Breast epithelium (tissue), 4 donors: ENCODE measurements around the gene LCE3C. TPM values are rescaled to one million over a fixed set of nuclear protein-coding genes. Genes with fewer than 3 reads are reported as not detected.

Source experiments
- DNase-seq, 2 donors: peaks; one replicate each; pipeline ENCODE4 v3.0.0-alpha.2; 2019; ENCODE audit warnings: low spot score in 2 of 2
- H3K27ac ChIP-seq, 2 donors: fragments of 200-600 bp; sonication (generic) in 1 of 2; one replicate each; pipeline ENCODE4 v1.5.1; 2016 to 2019; ENCODE audit warnings: mild to moderate bottlenecking in 1 of 2
- H3K27me3 ChIP-seq, 2 donors: fragments of 200-600 bp; sonication (generic) in 1 of 2; one replicate each; pipeline versions ENCODE4 v1.5.1 to v1.6.0; 2017 to 2019; ENCODE audit warnings: control low read depth in 1 of 2, mild to moderate bottlenecking in 1 of 2
- H3K36me3 ChIP-seq: fragments of 200-600 bp; one replicate; pipeline ENCODE4 v1.5.1; 2019
- H3K4me1 ChIP-seq, 2 donors: fragments of 200-600 bp; sonication (generic); one replicate each; pipeline ENCODE4 v1.5.1; 2016 to 2019; ENCODE audit warnings: control low read depth in 1 of 2
- H3K4me3 ChIP-seq, 3 donors: fragments of 200-600 bp; sonication (generic); 1 replicate in 2 of 3; 2 replicates in 1 of 3; pipeline ENCODE4 v1.5.1; 2016 to 2019; ENCODE audit warnings: mild to moderate bottlenecking in 3 of 3, moderate library complexity in 2 of 3
- H3K9me3 ChIP-seq, 2 donors: fragments of 200-600 bp; sonication (generic) in 1 of 2; one replicate each; pipeline ENCODE4 v1.5.1; 2016 to 2019; ENCODE audit warnings: control low read depth in 1 of 2
- POLR2A ChIP-seq: fragments of 450-650 bp; IDR thresholded peaks from one replicate; pipeline ENCODE4 v1.6.1; 2016; ENCODE audit warnings: antibody characterized with exemption, mild to moderate bottlenecking, moderate library complexity
- POLR2AphosphoS5 ChIP-seq, 3 donors: sonication (generic); formaldehyde crosslinking; IDR thresholded peaks; one replicate each; pipeline ENCODE4 v1.6.1; 2017; ENCODE audit warnings: antibody characterized with exemption in 3 of 3
- intact Hi-C: fragments of 100-400 bp; cut with DNase I; formaldehyde crosslinking; loops from one replicate; pipeline ENCODE4 v1.15.1; 2023; ENCODE audit warnings: low total_unique reads
- total RNA-seq, 3 donors: library from RNA; depleted of rRNA; stranded (reverse); fragments of >200 nt; gene quantifications; one replicate each; pipeline ENCODE4 v1.1.0, GENCODE V29; 2016
- TF ChIP-seq, protein P1 (sequence below), 3 donors: fragments of 450-650 bp; IDR thresholded peaks; one replicate each; pipeline ENCODE4 v1.5.1; 2016 to 2017; ENCODE audit warnings: antibody characterized with exemption in 3 of 3, mild to moderate bottlenecking in 3 of 3, moderate library complexity in 3 of 3

LCE3C gene
- total RNA-seq, 3 donors from 2014 or later, result not detected

DNA sequence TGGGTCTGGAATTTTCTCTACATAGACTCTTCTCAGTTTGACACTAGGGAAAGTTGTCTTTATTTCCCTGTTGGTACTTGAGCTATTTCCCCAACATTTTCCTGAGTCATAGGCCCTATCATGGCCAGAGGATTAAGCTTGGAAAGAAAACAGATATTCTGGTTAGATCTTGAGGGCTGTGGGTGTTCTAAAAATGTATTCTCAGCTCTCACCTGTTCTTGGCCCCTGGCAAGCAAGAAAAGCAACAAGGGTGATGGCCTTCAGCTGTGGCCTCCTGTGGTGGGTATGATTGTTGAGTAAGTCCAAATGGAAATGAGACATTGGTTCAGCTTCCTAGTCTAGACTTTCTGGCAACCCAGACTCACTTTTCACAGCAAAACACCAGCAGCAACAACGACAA is 40.3 kb downstream of the LCE3C start:
- H3K27ac ChIP-seq, result no peak overlapping the region
- no peak overlapping the region for H3K4me3 ChIP-seq
- no peaks in the 10 kb centered on the region for H3K27me3 ChIP-seq
- H3K36me3 ChIP-seq, result no peaks in the 10 kb centered on the region
- intact Hi-C loops, result no loop called here
- TF ChIP-seq POLR2AphosphoS5 (IDR thresholded peaks at IDR 0.05) (no peak), POLR2A (no peak)
- TF ChIP-seq, protein P1, sequence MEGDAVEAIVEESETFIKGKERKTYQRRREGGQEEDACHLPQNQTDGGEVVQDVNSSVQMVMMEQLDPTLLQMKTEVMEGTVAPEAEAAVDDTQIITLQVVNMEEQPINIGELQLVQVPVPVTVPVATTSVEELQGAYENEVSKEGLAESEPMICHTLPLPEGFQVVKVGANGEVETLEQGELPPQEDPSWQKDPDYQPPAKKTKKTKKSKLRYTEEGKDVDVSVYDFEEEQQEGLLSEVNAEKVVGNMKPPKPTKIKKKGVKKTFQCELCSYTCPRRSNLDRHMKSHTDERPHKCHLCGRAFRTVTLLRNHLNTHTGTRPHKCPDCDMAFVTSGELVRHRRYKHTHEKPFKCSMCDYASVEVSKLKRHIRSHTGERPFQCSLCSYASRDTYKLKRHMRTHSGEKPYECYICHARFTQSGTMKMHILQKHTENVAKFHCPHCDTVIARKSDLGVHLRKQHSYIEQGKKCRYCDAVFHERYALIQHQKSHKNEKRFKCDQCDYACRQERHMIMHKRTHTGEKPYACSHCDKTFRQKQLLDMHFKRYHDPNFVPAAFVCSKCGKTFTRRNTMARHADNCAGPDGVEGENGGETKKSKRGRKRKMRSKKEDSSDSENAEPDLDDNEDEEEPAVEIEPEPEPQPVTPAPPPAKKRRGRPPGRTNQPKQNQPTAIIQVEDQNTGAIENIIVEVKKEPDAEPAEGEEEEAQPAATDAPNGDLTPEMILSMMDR (IDR thresholded peaks at IDR 0.05), result no peak
- peaks cover 0 to 11% of the 10 kb centered on the region in 2 donors for H3K9me3 ChIP-seq
- H3K4me1 ChIP-seq, result no peaks in the 10 kb centered on the region
- DNase-seq, result no peak

- H3K27me3 ChIP-seq, result no peaks in the 10 kb centered on the region
- H3K27ac ChIP-seq, result no peak overlapping the region
- H3K4me3 ChIP-seq, result no peak overlapping the region
- intact Hi-C loops, result no loop called here
- no peaks in the 10 kb centered on the region for H3K4me1 ChIP-seq
- no peaks in the 10 kb centered on the region for H3K36me3 ChIP-seq
- TF ChIP-seq, protein P1 (IDR thresholded peaks at IDR 0.05), result no peak
- no peak for TF ChIP-seq POLR2A
- no peak for TF ChIP-seq POLR2AphosphoS5 (IDR thresholded peaks at IDR 0.05)
- H3K9me3 ChIP-seq, result peaks cover 0 to 3% of the 10 kb centered on the region in 2 donors
- no peak for DNase-seq
Measured at GRCh38 chr1:152643945-152644344, 43.9 kb downstream of the LCE3C start.

GRCh38 chr1:152645146-152645545 is 45.1 kb downstream of the LCE3C start:
- H3K27me3 ChIP-seq, result no peaks in the 10 kb centered on the region
- no peaks in the 10 kb centered on the region for H3K4me1 ChIP-seq
- H3K27ac ChIP-seq, result no peak overlapping the region
- intact Hi-C loops, result no loop called here
- no peak overlapping the region for H3K4me3 ChIP-seq
- no peaks in the 10 kb centered on the region for H3K36me3 ChIP-seq
- TF ChIP-seq, protein P1 (IDR thresholded peaks at IDR 0.05), result no peak
- TF ChIP-seq POLR2AphosphoS5 (IDR thresholded peaks at IDR 0.05) (no peak), POLR2A (no peak)
- H3K9me3 ChIP-seq, result no peaks in the 10 kb centered on the region
- DNase-seq, result no peak

DNA sequence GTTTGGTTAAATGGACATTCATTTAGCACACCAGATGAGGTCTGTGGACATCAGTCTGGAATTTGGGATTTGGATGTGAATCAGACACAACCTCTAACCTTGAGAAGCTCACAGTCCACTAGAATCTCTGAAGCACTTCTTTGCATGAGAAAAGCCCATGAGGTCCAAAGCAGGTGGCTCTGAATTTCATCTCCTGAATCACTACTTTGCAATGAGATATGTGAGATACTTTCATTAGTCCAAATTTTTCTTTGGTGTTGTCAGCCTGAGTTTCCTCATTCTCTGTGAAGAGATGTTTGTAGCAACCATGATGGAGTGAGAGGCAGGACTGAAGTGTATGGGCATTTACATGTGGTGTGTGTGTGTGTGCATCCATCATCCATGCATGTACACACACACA is 46.6 kb downstream of the LCE3C start:
- TF ChIP-seq POLR2AphosphoS5 (IDR thresholded peaks at IDR 0.05) (no peak), POLR2A (no peak)
- TF ChIP-seq, protein P1 (IDR thresholded peaks at IDR 0.05), result no peak
- no peaks in the 10 kb centered on the region for H3K27me3 ChIP-seq
- no peak overlapping the region for H3K27ac ChIP-seq
- H3K9me3 ChIP-seq, result no peaks in the 10 kb centered on the region
- no peak for DNase-seq
- H3K36me3 ChIP-seq, result no peaks in the 10 kb centered on the region
- H3K4me3 ChIP-seq, result no peak overlapping the region
- intact Hi-C loops, result no loop called here
- no peaks in the 10 kb centered on the region for H3K4me1 ChIP-seq

Other genes starting within 250 kb of the LCE3C start
- gene FLG2, start 240.2 kb upstream of the LCE3C start, total RNA-seq, result not detected
- gene CRNN, start 186.0 kb upstream of the LCE3C start, total RNA-seq, result under 1 TPM in 1 of 3 donors, not detected in 2; 0.66 TPM
- not detected for gene LCE5A, start 89.4 kb upstream of the LCE3C start, total RNA-seq
- gene CRCT1, start 85.8 kb upstream of the LCE3C start, total RNA-seq, result not detected
- gene LCE3E, start 33.5 kb upstream of the LCE3C start, total RNA-seq, result not detected
- not detected for gene LCE3D, start 19.7 kb upstream of the LCE3C start, total RNA-seq
- not detected for gene LCE3B, start 13.6 kb downstream of the LCE3C start, total RNA-seq
- gene LCE3A, start 22.9 kb downstream of the LCE3C start, total RNA-seq, result not detected
- gene LCE2D, start 63.1 kb downstream of the LCE3C start, total RNA-seq, result not detected
- gene LCE2C, start 75.0 kb downstream of the LCE3C start, total RNA-seq, result not detected
- not detected for gene LCE2B, start 85.9 kb downstream of the LCE3C start, total RNA-seq
- gene LCE2A, start 98.1 kb downstream of the LCE3C start, total RNA-seq, result not detected
- not detected for gene LCE4A, start 107.9 kb downstream of the LCE3C start, total RNA-seq
- not detected for gene KPRP, start 157.8 kb downstream of the LCE3C start, total RNA-seq
- gene LCE1F, start 174.9 kb downstream of the LCE3C start, total RNA-seq, result not detected
- not detected for gene LCE1E, start 186.0 kb downstream of the LCE3C start, total RNA-seq
- gene LCE1D, start 196.5 kb downstream of the LCE3C start, total RNA-seq, result not detected
- gene LCE1C, start 206.4 kb downstream of the LCE3C start, total RNA-seq, result not detected
- gene LCE1B, start 211.7 kb downstream of the LCE3C start, total RNA-seq, result not detected
- gene LCE1A, start 227.2 kb downstream of the LCE3C start, total RNA-seq, result not detected
- gene LCE6A, start 242.6 kb downstream of the LCE3C start, total RNA-seq, result not detected